ENCODE results near the gene MBOAT7.

The MBOAT7 gene

GRCh38 chr19:54142166-54142780, 47.1 kb downstream of the MBOAT7 start:
- TF ChIP-seq CTCF (conservative IDR thresholded peaks at IDR 0.05) = no peak
- TF ChIP-seq ZFX (IDR thresholded peaks at IDR 0.05) = no peak
- H3K27ac ChIP-seq = no peak overlapping the region

- TF ChIP-seq ZFX (IDR thresholded peaks at IDR 0.05) (no peak), CTCF (conservative IDR thresholded peaks at IDR 0.05) (no peak)
These were observed 48.0 kb downstream of the MBOAT7 start for GRCh38 chr19:54141356-54141755.

GRCh38 chr19:54138489-54139256, 50.7 kb downstream of the MBOAT7 start:
- H3K27ac ChIP-seq = peak overlapping the region; percentile 97
- TF ChIP-seq CTCF (conservative IDR thresholded peaks at IDR 0.05) (no peak), ZFX (IDR thresholded peaks at IDR 0.05) (no peak)

More at GRCh38 chr19:54141356-54141755, 48.0 kb downstream of the MBOAT7 start:
- H3K27ac ChIP-seq = no peak overlapping the region

GRCh38 chr19:54137699-54138488, 51.5 kb downstream of the MBOAT7 start, which contains the start of gene CNOT3:
Gene CNOT3, plus strand, starts transcription at chr19:54137762. Its CDS starts 5,217 bp downstream, at chr19:54142979.
- TF ChIP-seq ZFX (IDR thresholded peaks at IDR 0.05) (peak; percentile 67; the same call in 1 of the 2 replicates), CTCF (conservative IDR thresholded peaks at IDR 0.05) (no peak)
- H3K27ac ChIP-seq = peak within 1 kb of the TSS; percentile 97

GRCh38 chr19:54136864-54137698, 52.3 kb downstream of the MBOAT7 start:
- H3K27ac ChIP-seq = peak overlapping the region; percentile 97
- TF ChIP-seq CTCF (conservative IDR thresholded peaks at IDR 0.05) (no peak), ZFX (IDR thresholded peaks at IDR 0.05) (no peak)

- no peak for TF ChIP-seq CTCF (conservative IDR thresholded peaks at IDR 0.05)
- no peak for TF ChIP-seq ZFX (IDR thresholded peaks at IDR 0.05)
- peak overlapping the region; percentile 74 for H3K27ac ChIP-seq
These were observed 53.1 kb downstream of the MBOAT7 start for GRCh38 chr19:54136086-54136863.
